ACHN (cell line): ENCODE results near the gene EZH1.
"Not testable (repeated sequence)": the region's sequence is repeated elsewhere in the genome, so short reads cannot be mapped to it uniquely, and the experiment has no call there.

Experiments
- DNase-seq: peaks from one replicate; pipeline ENCODE4 v3.0.0-alpha.2; 2015
- in situ Hi-C: cut with HindIII; loops from 2 replicates; pipeline ENCODE4 v1.10.0; 2017; ENCODE audit warnings: low sequenced_read_pairs, low pct_ligation_motif_present, low pct_unique_long_range_greater_than_20kb

EZH1 gene

DNA sequence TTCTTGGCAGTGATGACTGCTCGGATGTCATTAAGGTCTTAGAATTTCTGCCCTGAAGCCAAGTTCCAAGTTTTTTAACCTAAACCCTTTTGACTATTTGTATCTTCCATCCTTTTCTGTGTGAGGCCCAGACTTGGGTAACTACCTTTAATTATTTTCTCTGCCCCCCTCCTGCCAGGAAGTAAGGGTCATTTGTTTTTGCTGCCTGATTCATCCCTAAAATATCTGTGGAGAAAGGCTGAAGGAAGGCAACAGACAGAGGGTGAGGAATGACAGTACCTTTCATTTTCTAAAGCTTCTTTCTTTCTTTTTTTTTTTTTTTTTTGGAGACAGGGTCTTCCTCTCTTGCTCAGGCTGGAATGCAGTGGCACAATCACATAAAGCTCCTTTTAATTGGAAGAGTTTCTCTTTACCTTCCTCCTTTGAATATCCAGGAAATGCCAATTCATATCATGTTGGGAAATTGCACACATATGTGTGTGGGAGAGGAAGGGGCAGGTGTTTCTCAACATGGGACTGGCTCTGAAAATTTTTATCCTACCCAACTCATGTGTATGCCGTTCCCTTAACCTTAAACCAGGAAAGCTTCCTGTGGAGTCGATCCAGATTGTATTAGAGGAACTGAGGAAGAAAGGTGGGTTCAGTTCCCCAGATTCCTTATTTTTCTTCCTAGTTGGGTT, 29.4 kb upstream of the EZH1 start:
- peak; percentile 87 for DNase-seq
- in situ Hi-C loops: no loop called here

GRCh38 chr17:42773290-42774035, 28.6 kb upstream of the EZH1 start, which contains the start of gene VPS25:
Gene VPS25 (plus strand): TSS chr17:42773449. CDS start chr17:42773476, 27 bp downstream.
- in situ Hi-C loops: no loop called here
- peak; percentile 91 for DNase-seq

GRCh38 chr17:42772945-42773289, 28.1 kb upstream of the EZH1 start:
- in situ Hi-C loops: no loop called here

GRCh38 chr17:42769964-42770363, 25.1 kb upstream of the EZH1 start:
- in situ Hi-C loops, DNase-seq: not testable (repeated sequence)

More at GRCh38 chr17:42772945-42773289, 28.1 kb upstream of the EZH1 start:
- no peak for DNase-seq

DNA sequence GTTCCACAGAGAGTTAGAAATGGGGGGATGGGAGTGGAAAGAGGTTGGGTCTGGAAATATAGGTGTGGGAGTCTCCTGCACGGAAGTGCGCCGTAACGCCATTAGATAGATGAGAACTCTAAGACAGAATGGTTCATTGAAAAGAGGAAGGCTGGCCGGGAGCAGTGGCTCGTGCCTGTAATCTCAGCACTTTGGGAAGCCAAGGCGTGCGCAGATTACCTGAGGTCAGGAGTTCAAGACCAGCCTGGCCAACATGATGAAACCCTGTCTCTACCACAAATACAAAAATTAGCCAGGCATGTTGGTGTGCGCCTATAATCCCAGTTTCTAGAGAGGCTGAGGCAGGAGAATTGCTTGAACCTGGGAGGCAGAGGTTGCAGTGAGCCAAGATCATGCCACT, 23.2 kb upstream of the EZH1 start:
- DNase-seq, in situ Hi-C loops: not testable (repeated sequence)

- in situ Hi-C loops: no loop called here
- DNase-seq: no peak
Measured at GRCh38 chr17:42767512-42767911, 22.7 kb upstream of the EZH1 start.

- in situ Hi-C loops: no loop called here
- no peak for DNase-seq
Measured at GRCh38 chr17:42766124-42766523, 21.3 kb upstream of the EZH1 start.

DNA sequence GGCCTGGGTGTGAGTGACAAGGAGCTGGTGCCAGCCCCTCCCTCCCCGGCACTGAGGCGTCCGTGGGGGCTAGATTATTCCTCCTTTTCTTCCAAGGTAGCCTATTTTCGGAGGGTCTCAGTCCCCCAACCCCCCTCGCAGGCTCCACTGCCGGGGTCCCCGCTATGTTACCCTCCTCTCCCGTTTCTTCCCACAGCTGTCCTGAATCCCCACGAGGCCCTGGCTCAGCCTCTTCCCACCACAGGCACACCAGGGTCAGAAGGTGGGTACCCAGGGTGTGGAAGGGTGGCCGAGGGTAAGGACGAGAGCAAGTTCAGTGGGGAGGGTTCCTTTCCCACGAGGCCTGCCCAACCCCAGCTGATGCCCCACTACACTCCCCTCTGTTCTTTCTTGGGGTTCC, 16.8 kb upstream of the EZH1 start:
- no peak for DNase-seq
- in situ Hi-C loops: no loop called here

DNA sequence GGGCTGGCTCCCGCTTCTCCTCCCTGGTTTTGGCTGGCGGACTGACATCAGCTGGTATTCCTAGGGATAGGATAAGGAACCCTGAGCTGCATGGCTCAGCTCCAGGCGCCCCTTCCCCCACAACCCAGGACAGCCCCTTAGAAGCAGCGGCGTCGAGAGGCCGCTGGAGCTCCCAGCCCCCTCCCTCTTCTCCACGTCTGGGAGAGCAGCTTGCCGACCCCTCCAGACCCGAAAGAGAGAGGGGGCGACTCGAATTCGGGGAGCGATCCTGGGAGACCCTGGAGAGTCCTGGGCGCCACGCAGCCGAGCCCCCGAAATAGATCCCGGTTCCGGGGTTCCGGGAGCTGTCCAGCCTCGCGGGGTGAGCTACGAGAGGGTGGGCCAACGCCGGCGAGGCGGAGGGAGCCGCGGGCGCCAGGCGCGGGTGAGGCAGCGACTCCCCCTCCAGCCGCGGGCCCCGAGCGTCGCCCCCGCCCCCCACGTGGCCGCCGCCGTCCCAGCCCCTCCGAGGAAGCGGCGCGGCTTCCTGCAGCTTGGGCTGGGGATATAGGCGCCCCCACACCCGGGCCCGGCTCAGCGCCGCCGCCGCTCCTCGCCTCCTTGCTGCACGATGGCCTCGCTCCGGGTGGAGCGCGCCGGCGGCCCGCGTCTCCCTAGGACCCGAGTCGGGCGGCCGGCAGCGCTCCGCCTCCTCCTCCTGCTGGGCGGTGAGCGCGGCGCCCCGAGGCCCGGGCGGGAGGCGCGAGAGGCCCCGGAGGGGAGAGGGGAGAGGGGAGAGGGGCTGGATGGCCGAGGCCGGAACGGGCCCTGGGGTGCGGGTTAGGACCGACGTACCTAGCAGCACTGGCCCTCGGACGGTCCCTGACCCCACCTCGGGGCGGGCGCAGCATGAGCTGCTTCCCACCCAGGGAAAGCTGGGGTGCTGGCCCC, 16.1 kb upstream of the EZH1 start, which contains the start of gene RAMP2:
TSS of gene RAMP2 (plus strand) at position 576 of the 930 bp plus-strand sequence. CDS start at position 611, 35 bp downstream.
- DNase-seq: peak; percentile 48

GRCh38 chr17:42759982-42760651, 15.3 kb upstream of the EZH1 start:
- in situ Hi-C loops: no loop called here
- DNase-seq: no peak

More for the DNA sequence above, 16.1 kb upstream of the EZH1 start, which contains the start of gene RAMP2:
- in situ Hi-C loops: no loop called here

DNA sequence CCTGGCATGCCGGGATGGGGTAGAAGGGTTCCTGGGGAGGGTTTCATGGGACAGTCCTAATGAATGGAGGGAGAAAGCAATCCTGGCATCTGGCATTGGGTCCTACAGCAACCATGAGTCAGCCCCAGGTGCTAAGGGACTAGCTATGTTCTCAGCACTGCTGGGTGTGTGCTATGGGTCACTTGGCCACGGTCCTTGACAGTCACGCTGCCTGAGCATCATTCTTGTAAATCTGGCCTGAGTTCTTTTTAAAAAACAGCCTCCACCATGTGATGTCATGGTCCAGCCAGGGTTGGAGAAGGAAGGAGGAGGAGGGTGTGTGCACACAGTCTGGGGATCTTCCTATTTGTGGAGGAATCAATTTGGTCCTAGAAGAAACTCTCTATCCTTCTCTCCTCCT, 9.9 kb upstream of the EZH1 start:
- in situ Hi-C loops: no loop called here
- peak; percentile 92 for DNase-seq

DNA sequence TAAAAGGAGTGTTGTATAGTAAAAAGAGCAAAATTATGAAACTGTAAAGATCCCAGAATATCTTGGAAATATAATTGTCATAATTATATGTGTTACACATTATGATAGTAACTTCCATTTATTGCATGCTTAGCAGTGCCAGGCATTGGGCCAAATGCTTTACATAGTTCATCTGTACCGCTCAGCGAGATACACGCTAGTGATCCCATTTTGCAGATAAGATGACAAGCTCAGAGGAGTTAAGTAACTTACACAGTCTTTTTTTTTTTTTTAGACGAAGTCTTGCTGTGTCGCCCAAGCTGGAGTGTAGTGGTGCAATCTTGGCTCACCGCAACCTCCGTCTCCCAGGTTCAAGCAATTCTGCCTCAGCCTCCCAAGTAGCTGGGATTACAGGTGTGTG, 6.8 kb upstream of the EZH1 start:
- in situ Hi-C loops: no loop called here
- no peak for DNase-seq

- in situ Hi-C loops: no loop called here
- no peak for DNase-seq
Measured at GRCh38 chr17:42750739-42751344, 6.0 kb upstream of the EZH1 start.

DNA sequence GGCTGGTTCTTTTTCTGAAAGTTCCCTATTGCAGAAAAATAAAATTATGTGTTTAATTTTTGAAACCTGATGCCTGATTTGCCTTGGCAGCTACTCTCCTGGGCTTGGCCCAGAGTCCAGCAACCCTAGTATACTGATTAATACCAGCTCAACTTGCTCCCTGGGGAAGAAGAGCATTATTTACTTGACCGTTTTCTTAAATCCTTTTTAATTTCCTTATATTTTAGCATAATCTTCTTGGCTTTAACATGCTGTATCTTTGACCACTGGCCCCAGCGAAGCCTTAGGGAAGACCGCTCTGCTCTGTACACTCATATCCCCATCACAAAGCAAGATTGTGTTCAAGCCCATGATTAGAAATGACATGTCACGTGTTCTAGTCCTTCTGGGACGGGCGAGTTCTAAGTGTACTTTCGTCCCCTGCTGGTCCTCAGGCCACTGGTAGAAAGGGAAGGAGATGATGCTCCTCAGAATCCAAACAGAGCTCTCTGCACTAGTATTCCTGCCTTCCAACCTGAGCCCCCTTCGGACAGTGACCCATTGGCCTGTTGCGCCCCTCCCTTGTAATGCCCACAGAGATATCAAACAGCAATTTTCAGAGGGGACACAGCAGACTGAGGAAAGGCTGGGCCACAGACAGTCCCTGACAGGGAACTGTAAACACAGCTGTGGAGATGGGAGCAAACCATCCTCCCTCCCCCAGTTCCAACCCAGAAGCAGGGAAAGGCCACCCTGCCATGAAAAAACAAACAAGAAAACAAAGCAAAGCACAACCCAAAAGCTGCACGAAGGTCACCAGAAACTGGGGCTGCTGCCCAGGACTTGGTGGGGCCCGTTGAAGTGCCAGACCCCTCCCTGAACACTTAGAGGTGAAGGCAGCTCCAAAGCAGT, 4.3 kb upstream of the EZH1 start:
- in situ Hi-C loops: loop anchor here (25.0 kb wide), 1 partner anchor 188 kb away; no protein-coding TSS in a partner anchor
- DNase-seq: no peak

GRCh38 chr17:42748202-42748907, 3.5 kb upstream of the EZH1 start:
- in situ Hi-C loops: loop anchor here (25.0 kb wide), 1 partner anchor 189 kb away; no protein-coding TSS in a partner anchor
- no peak for DNase-seq

GRCh38 chr17:42744283-42744805, 496 bp downstream of the EZH1 start:
- in situ Hi-C loops: loop anchor here (25.0 kb wide), 1 partner anchor 193 kb away; no protein-coding TSS in a partner anchor
- peak; percentile 74 for DNase-seq
